Stomach smooth muscle (tissue), 2 donors: ENCODE data around the gene MARVELD2.
"Not testable (repeated sequence)": the region's sequence is repeated elsewhere in the genome, so short reads cannot be mapped to it uniquely, and the experiment has no call there.

Experiments used
- H3K27ac ChIP-seq: one replicate; pipeline ENCODE4 v1.7.0; 2013; ENCODE audit warnings: mild to moderate bottlenecking, low read length, inconsistent platforms
- H3K27me3 ChIP-seq, 2 donors: one replicate each; pipeline ENCODE4 v1.7.0; 2013; ENCODE audit warnings: low read length in 2 of 2; ENCODE audit not compliant: insufficient read depth in 2 of 2, control insufficient read depth in 1 of 2
- H3K36me3 ChIP-seq, 2 donors: one replicate each; pipeline ENCODE4 v1.7.0; 2013; ENCODE audit warnings: low read length in 2 of 2; ENCODE audit not compliant: control insufficient read depth in 2 of 2, insufficient read depth in 2 of 2
- H3K4me1 ChIP-seq: one replicate; pipeline ENCODE4 v1.7.0; 2013; ENCODE audit warnings: low read length; ENCODE audit not compliant: control insufficient read depth, insufficient read depth
- H3K4me3 ChIP-seq, 2 donors: one replicate each; pipeline ENCODE4 v1.7.0; 2013; ENCODE audit warnings: low read length in 2 of 2
- H3K9ac ChIP-seq, 2 donors: one replicate each; pipeline ENCODE4 v1.7.0; 2013; ENCODE audit warnings: low read length in 2 of 2, mild to moderate bottlenecking in 1 of 2
- H3K9me3 ChIP-seq, 2 donors: one replicate each; pipeline ENCODE4 v1.7.0; 2013; ENCODE audit warnings: low read length in 2 of 2; ENCODE audit not compliant: control insufficient read depth in 2 of 2
- donor health status: healthy.
- donor health status: Pancreatic carcinoma.

The MARVELD2 gene

DNA sequence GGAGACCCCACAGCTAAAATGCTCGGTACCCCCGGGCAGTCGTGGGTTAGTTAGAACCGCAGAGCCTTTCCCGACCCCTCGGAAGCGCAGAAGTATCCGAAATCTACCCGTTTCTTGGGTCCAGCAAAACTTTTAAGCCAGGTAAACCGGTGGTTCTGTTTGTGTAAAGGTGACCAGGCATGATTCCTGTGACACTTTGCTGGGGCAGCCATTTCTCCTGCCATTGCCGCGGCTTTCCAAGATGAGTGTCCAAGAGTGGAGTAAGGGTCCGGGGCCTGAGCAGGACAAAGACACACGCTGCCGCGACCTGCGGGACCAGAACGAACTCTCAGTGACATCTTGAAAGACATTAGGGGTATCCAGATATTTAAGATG, 655 bp downstream of the MARVELD2 start:
- no peak overlapping the region for H3K9ac ChIP-seq
- no peak overlapping the region for H3K27ac ChIP-seq

DNA sequence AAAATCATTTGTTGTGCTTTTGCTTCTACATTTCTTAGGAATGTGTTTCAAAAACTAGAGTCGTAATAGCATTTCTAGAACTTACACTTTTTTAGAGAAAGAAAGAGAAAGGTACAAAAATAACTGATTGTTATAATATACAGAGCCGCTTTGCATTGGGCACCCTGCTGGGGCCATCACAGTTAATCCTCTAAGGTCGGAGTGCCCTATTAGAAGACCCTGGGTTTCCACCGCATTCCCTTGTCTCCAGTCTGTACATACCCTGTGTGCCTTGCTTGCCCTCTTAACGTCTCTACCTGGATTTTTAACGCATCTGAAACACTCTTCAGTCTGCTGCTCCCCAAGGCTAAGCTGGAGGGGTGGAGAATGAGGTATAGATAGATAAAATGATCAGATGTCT, 1.3 kb downstream of the MARVELD2 start:
- peaks cover 4% of the 10 kb centered on the region for H3K4me1 ChIP-seq
- H3K27ac ChIP-seq, result no peak overlapping the region
- H3K27me3 ChIP-seq, result no peaks in the 10 kb centered on the region
- no peak overlapping the region for H3K9ac ChIP-seq
- H3K36me3 ChIP-seq, result peaks cover 3 to 5% of the 10 kb centered on the region in 2 donors
- H3K9me3 ChIP-seq, result no peaks in the 10 kb centered on the region
- H3K4me3 ChIP-seq, result no peak overlapping the region

More for the DNA sequence above, 655 bp downstream of the MARVELD2 start:
- H3K4me3 ChIP-seq, result peak overlapping the region; percentile 40 to 74
- H3K4me1 ChIP-seq, result peaks cover 4% of the 10 kb centered on the region
- H3K9me3 ChIP-seq, result no peaks in the 10 kb centered on the region
- peaks cover 3 to 5% of the 10 kb centered on the region in 2 donors for H3K36me3 ChIP-seq
- H3K27me3 ChIP-seq, result no peaks in the 10 kb centered on the region

DNA sequence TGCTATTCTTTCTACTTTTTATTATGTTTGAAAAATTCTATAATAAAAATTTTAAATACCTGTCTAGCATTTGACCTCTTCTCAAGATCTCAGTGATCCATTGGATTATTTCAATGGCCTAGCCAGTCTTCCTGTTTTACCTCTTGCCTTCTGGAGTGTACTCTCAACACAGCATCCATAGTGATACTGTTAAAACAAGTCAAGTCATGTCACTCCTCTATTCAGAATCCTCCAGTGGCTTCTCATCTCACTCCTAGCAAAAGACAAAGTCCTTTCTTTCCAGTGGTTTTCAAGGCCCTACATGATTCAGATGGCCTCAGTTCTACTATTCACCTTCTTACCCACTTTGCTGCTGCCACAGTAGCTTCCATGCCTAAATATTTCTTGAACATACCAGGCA, 1.8 kb downstream of the MARVELD2 start:
- H3K9ac ChIP-seq, result no peak overlapping the region
- peaks cover 4% of the 10 kb centered on the region for H3K4me1 ChIP-seq
- no peak overlapping the region for H3K27ac ChIP-seq
- no peaks in the 10 kb centered on the region for H3K27me3 ChIP-seq
- H3K36me3 ChIP-seq, result peaks cover 0 to 3% of the 10 kb centered on the region in 2 donors
- H3K9me3 ChIP-seq, result no peaks in the 10 kb centered on the region
- no peak overlapping the region for H3K4me3 ChIP-seq

DNA sequence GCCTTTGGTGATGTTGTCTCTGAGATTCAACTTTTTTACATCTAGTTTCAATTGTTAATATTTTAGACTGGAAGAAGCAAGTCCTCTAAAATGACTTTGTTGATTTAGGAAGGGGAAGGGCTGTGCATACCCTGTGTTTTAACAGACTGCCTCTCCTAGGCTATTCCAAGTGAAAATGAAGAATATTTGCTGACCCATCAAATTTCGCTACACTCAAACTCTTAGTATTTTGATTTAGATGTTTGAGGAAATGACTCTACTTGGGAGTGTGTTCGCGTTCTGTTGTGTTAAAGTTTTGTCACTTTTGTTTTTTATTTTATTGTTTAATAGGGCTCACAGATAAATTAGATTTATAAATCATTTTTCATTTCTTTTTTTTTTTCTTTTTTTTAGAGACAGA, 3.6 kb downstream of the MARVELD2 start:
- H3K27ac ChIP-seq, result no peak overlapping the region
- no peak overlapping the region for H3K9ac ChIP-seq
- H3K36me3 ChIP-seq, result peaks cover 0 to 3% of the 10 kb centered on the region in 2 donors
- H3K9me3 ChIP-seq, result no peaks in the 10 kb centered on the region
- H3K4me1 ChIP-seq, result peaks cover 4% of the 10 kb centered on the region
- H3K27me3 ChIP-seq, result no peaks in the 10 kb centered on the region
- H3K4me3 ChIP-seq, result no peak overlapping the region

DNA sequence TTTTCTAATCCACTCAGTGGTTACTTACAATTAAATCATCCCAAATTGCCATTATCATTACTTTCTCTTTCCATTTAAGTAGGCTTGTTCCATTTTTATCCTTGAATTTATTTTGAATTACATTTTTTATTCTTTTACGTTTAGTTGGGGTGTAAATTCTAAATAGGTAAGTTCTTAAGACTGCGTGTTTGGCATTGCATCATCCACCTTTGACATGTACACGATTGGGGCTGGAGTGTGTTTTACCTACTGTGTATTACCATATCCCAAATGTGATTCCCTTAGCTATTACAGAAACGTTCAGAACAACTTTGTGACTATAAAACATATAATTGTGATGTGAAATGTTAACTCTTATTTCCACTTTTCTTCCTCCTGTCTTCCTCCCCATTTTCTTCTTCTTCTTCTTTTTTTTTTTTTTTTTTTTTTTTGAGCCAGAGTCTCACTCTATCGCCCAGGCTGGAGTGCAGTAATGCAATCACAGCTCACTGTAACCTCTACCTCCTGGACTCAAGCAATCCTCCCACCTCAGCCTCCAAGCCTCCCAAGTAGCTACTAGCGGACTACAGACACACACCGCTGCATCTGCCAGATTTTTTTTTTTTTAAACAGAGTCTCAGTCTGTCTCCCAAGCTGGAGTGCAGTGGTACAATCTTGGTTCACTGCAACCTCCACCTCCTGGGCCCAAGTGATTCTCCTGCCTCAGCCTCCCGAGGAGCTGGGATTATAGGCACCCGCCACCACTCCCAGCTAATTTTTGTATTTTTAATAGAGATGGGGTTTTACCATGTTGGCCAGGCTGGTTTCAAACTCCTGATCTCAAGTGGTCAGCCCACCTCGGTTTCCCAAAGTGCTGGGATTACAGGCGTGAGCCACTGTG, 16.7 kb downstream of the MARVELD2 start:
- no peak overlapping the region for H3K27ac ChIP-seq
- H3K9ac ChIP-seq, result no peak overlapping the region
- H3K36me3 ChIP-seq, result no peaks in the 10 kb centered on the region
- no peaks in the 10 kb centered on the region for H3K9me3 ChIP-seq
- H3K4me3 ChIP-seq, result no peak overlapping the region
- H3K4me1 ChIP-seq, result no peaks in the 10 kb centered on the region
- H3K27me3 ChIP-seq, result no peaks in the 10 kb centered on the region

DNA sequence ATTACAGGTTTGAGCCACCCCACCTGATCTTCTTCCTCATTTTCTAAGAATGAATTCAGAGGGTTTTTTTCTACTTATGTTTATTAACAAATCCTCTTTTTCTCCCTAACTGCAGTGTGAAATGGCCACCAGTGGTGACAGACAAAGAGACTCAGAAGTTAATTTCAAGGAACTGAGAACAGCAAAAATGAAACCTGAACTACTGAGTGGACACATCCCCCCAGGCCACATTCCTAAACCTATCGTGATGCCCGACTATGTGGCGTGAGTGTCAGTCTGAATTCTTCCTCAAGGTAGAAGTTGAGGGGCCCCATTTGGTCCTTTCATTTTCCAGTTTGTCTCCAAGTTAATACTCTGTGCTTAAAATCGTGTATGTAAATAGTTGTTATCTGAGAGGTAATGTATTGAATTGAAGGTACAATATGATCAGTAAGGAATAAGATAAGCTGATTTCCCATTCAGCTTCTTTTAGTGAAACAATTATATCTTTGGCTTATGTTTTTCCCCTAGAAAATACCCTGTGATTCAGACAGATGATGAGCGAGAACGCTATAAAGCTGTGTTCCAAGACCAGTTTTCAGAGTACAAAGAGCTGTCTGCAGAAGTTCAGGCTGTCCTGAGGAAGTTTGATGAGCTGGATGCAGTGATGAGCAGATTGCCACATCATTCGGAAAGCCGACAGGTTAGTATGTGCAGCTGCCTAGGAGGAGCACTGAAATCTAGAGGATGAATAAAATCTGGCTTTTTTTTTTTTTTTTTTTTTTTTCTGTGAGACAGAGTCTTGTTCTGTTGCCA, 17.7 kb downstream of the MARVELD2 start:
- H3K9ac ChIP-seq, result no peak overlapping the region
- no peaks in the 10 kb centered on the region for H3K27me3 ChIP-seq
- H3K4me3 ChIP-seq, result no peak overlapping the region
- no peaks in the 10 kb centered on the region for H3K9me3 ChIP-seq
- no peaks in the 10 kb centered on the region for H3K36me3 ChIP-seq
- no peaks in the 10 kb centered on the region for H3K4me1 ChIP-seq
- no peak overlapping the region for H3K27ac ChIP-seq

DNA sequence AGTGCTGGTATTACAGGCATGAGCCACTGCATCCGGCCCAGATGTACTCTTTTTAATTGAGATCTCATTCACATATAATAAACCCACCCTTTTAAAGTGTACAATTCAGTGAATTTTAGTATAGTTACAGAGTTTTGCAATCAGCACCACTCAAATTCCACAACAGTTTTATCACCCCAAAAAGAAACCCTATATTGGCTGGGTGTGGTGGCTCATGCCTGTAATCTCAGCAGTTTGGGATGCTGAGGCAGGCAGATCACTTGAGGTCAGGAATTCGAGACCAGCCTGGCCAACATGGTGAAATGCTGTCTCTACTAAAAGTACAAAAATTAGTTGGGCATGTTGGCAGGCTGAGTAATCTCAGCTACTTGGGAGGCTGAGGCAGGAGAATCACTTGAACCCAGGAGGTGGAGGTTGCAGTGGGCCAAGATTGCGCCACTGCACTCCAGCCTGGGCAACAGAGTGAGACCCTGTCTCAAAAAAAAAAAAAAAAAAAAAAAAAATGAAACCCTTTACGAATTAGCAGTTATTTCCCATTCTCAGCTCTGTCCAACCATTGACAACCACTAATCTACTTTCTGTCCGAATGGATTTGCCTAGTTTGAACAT, 20.5 kb downstream of the MARVELD2 start:
- H3K4me3 ChIP-seq, H3K27ac ChIP-seq, H3K4me1 ChIP-seq, H3K9me3 ChIP-seq, H3K9ac ChIP-seq, H3K36me3 ChIP-seq, H3K27me3 ChIP-seq: not testable (repeated sequence)

DNA sequence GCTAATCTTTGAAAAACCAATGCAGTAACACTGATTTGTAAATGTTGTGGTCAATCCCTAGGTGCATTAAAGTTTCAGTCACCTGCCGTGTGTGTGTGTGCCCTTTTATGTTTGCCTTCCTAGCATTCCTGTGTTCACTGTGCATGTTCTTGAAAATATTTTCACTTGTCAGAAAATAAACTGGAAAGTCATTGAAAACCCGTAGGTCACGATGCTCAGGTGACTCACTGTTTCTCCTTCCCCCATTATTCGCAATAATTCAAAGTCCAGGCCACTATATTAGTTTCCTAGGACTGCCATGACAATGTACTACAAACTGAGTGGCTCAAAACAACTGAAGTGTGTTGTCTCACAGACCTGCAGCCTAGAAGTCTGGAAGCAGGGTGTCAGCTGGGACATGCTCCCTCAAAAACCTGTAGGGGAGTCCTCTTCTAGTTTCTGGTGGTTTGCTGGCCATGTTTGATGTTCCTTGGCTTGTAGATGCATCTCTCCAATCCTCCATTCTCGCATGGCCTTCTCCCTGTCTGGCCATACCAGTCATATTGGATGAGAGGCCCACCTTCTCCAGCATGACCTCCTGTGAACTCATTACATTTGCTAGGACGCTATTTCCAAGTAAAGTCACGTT, 29.3 kb downstream of the MARVELD2 start:
- Histone ChIP-seq H3K9ac (no peak overlapping the region), H3K27ac (no peak overlapping the region), H3K27me3 (no peaks in the 10 kb centered on the region), H3K36me3 (no peaks in the 10 kb centered on the region), H3K9me3 (no peaks in the 10 kb centered on the region), H3K4me3 (no peak overlapping the region), H3K4me1 (no peaks in the 10 kb centered on the region)

DNA sequence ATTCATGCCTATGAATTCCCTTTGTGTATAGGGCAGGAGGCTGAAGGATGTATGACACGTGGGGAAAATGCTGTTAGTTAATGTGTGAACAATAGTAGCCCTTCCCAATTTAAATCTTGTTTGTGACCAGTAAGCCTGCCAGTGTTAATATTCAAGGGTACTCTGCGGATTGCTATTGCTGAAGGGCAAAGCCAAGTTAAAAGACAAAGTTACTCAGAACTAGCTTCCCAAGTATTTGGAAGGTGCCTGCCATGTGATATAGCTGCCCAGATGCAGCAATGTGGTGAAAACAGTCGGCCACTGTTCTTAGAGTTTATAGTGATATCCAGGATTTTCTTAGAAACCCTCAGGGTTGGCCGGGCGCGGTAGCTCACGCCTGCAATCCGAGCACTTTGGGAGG, 34.6 kb downstream of the MARVELD2 start:
- H3K9ac ChIP-seq, result no peak overlapping the region

DNA sequence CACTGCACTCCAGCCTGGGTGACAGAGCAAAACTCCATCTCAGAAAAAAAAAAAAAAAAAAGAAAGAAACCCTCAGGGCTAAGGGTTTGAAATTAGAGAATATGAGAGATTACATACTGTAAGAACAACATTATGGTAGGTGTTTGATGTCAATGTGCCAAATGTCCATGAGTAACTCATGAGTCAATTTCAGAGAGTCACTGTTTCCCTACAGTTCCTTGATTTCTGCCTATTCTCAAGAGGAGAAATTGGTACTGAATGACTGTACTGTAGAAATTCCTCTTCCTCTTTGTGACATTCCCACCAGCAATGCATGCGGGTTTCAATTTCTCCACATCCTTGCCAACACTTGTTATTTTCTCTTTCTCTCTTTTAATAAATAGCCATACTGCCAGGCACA, 35.2 kb downstream of the MARVELD2 start:
- no peaks in the 10 kb centered on the region for H3K36me3 ChIP-seq
- H3K27ac ChIP-seq, result no peak overlapping the region
- H3K27me3 ChIP-seq, result no peaks in the 10 kb centered on the region
- H3K9me3 ChIP-seq, result no peaks in the 10 kb centered on the region
- H3K4me3 ChIP-seq, result no peak overlapping the region
- H3K9ac ChIP-seq, result no peak overlapping the region
- no peaks in the 10 kb centered on the region for H3K4me1 ChIP-seq

More for the DNA sequence above, 34.6 kb downstream of the MARVELD2 start:
- Histone ChIP-seq H3K27ac (no peak overlapping the region), H3K4me1 (no peaks in the 10 kb centered on the region), H3K4me3 (no peak overlapping the region), H3K27me3 (no peaks in the 10 kb centered on the region), H3K9me3 (no peaks in the 10 kb centered on the region), H3K36me3 (no peaks in the 10 kb centered on the region)
